ENCODE measurements around the gene DBH. TPM values are rescaled to one million over a fixed set of nuclear protein-coding genes. Genes with fewer than 3 reads are reported as not detected.

Gene DBH
- total RNA-seq, 2 experiments from 2014 or later, result not detected

DNA sequence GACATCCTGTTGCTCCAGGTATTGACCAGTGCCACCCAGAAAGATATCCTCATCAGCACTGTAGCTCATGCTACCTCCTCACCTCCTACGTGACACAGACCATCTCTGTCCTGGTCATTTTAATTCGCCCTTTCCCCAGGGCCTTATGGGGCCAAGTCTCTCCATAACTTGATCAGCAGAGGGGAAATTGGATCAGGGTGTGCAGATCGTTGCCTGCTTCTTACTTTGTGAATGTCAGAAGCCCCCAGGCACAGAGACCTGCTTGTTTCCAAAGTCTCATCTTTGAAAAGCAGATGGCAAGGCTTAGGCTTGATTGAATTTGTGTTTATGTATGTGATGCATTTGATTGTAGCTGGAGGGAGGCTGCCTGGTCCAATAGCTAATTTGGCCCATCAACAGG is 8.8 kb upstream of the DBH start:
- H3K4me3 Mint-ChIP-seq, result no peak overlapping the region
- peaks cover 10% of the 10 kb centered on the region for H3K9me3 Mint-ChIP-seq
- H3K27me3 Mint-ChIP-seq, result no peaks in the 10 kb centered on the region
- H3K27ac Mint-ChIP-seq, result no peak overlapping the region
- H3K36me3 Mint-ChIP-seq, result no peaks in the 10 kb centered on the region
- DNase-seq, result no peak
- H3K4me1 Mint-ChIP-seq, result peaks cover 4% of the 10 kb centered on the region

DNA sequence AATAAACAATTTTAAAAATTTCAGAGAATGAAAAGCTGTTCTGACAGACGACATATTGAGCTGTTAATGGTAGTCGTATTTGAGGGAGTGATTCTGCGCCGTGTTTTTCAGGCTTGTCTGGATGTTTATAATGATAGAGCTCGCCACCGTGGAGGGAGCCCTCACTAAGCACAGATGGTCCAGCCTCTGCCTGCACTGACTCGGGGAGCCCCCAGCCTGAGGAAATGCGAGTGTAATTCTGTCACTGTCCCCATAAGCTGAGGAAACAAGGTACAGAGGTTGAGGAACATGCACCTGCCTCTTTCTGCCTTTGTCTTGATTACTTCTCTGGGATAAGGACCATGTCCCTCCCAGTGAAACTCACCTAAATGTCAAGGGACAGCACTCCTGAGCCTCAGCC is 7.4 kb upstream of the DBH start:
- DNase-seq, result no peak
- no peak overlapping the region for H3K4me3 Mint-ChIP-seq
- no peaks in the 10 kb centered on the region for H3K4me1 Mint-ChIP-seq
- H3K27me3 Mint-ChIP-seq, result no peaks in the 10 kb centered on the region
- H3K36me3 Mint-ChIP-seq, result no peaks in the 10 kb centered on the region
- H3K27ac Mint-ChIP-seq, result no peak overlapping the region
- H3K9me3 Mint-ChIP-seq, result peaks cover 10% of the 10 kb centered on the region

DNA sequence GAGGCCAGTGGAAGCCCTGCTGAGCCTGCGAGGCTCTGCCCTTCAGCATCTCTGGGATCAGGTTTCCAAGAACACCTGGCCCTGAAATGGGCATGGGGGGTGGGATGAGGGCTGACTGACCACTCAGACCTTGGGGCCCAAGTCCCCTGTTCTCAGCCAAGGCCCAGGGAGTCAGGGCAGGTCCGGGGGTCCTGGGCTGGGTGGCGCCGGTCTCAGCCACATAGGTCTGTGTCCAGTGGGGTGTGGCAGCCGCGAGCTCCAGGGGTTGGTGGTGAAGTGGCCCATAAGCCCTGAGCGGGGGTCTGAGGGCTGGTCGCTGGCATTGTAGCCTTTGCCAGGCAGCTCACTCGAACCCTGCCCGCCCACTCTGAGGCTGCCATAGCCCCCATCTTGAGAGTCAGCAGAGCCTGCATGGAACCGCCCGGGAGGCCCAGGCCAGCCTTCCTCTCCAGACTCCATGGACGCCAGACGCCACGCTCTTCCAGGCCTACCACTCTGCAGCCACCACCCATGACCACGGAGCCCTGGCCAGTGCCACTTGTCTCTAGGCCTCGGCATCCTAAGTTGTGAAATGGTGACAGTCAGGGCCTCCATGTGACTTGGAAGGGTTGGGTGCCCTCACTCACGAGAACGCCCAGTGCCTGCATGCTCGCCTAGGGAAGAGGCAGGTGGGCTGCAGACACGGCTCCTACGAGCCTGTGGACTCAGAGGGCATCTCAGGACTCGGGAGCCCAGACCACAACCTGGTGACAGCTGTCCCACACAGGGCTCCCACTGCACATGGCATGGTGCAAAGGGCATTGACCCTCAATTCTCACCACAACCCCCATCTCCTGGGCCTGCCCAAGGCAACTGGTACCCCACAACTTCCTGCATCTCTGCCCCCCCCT is 6.7 kb upstream of the DBH start:
- Mint-ChIP-seq H3K36me3 (no peaks in the 10 kb centered on the region), H3K9me3 (peaks cover 10% of the 10 kb centered on the region), H3K27me3 (no peaks in the 10 kb centered on the region), H3K4me1 (no peaks in the 10 kb centered on the region), H3K27ac (no peak overlapping the region), H3K4me3 (no peak overlapping the region)
- DNase-seq, result no peak

DNA sequence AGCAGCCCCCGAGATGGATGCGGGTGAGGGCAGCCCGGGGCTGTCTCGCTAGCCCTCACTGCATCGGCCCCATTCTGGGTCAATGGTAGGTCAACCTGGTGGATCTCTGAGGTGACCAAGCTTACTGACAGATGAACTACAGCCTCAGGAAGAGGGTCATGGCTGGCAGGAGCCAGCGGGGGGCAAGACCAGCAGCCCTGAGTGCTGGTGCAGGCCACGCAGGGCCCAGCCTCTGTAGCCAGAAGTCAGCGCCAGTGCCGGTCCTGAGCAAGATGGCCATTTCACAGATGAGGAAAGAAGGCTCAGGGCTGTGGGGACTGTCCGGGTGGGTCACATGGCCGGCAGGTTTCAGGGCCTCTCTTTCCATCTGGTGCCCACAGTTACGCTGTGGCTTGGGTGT is 5.1 kb upstream of the DBH start:
- Mint-ChIP-seq H3K4me3 (no peak overlapping the region), H3K27me3 (no peaks in the 10 kb centered on the region), H3K4me1 (no peaks in the 10 kb centered on the region), H3K9me3 (peaks cover 8% of the 10 kb centered on the region), H3K36me3 (no peaks in the 10 kb centered on the region), H3K27ac (no peak overlapping the region)
- no peak for DNase-seq

DNA sequence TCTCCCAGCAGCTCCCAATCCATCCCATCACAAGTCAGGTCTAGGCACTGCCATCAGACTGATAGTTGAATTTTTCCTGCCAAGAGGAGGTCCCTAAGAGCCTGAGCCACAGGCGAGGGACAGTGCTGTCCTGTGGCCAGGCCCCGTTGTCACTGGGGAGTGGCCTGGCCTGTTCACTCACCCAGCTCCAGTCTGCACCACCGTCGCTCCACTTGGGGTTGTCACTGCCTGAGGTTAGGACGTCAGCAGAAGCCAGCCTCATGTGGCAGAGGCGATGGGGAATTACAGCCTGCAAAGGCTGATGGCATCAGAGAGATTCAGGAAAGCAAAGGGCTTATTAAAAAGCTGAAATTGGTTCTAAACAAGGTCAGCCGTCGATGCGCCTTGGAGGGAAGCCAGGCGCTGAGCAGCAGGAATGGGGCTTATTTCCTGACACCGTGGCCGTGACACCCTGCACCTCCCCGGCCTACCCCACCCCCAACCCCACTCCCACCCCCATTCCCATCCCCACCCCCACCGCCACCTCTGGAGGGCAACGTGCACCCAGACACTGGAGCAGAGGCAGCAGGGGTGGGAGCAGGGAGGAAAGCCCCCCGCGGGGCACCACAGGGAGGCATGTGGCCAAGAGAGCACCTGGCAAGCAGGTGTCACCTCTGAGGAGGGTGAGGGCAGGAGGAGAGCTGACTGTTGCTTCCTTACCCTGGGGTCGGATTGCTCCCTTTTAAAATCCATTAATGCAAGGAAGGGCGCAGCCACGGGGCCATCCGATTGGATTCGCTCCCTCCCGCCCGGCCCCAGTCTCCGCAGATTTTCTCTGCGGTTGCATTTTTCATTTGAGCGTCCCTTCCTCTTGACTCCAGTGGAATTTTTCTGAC is 3.1 kb upstream of the DBH start:
- H3K9me3 Mint-ChIP-seq, result no peaks in the 10 kb centered on the region
- DNase-seq, result no peak
- no peak overlapping the region for H3K27ac Mint-ChIP-seq
- no peak overlapping the region for H3K4me3 Mint-ChIP-seq
- H3K36me3 Mint-ChIP-seq, result no peaks in the 10 kb centered on the region
- no peaks in the 10 kb centered on the region for H3K4me1 Mint-ChIP-seq
- H3K27me3 Mint-ChIP-seq, result no peaks in the 10 kb centered on the region

DNA sequence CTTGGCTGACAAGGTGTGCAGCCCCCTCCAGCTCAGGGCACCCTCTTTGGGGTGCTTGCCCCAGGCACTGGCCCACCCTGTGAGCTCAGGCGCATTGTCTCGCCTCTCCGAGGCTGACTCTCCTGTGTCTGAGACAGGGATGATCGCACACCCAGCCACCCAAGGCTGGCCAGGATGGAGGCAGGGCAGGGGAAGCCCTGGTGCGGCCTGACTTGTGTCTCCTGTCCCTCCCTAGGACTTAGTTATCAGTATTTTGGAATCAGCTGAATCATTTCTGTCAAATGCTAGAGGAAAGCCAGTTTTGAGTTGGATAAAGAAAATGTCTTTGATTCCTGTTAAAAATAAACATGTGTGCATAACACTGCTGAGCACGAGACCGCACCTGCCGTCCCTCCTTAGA is 2.5 kb upstream of the DBH start:
- Mint-ChIP-seq H3K36me3 (no peaks in the 10 kb centered on the region), H3K27ac (no peak overlapping the region), H3K4me3 (no peak overlapping the region), H3K9me3 (no peaks in the 10 kb centered on the region), H3K27me3 (no peaks in the 10 kb centered on the region), H3K4me1 (no peaks in the 10 kb centered on the region)
- no peak for DNase-seq

DNA sequence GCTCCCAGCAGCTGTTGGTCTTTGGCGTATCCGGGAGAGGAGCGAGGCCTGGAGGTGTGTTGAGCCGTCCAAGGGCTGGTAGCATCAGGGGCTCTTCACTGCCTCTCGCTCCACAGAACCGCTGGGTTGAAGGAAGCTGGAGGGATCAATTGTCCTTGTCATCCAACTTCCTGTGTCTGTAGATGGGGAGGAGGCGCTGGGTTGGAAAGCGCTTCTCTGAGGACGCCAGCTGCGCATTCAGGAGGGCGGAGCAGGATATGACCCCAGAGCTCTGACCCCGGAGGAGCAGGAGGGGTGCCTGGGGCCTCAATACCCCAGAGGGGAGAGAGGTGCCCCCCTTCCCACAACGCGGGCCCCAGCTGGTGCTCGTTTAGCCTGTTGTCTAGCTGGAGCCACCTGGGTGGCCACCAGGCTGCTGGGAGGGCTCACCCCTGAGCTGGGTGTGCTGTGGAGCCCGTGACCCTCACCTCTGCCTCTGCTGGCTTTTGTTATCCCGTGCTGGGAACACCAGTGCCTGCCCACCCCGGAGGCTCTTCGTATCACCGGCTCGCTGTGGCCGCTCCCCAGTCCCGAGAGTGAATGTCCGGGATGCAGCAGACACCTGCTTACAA is 2.0 kb upstream of the DBH start:
- no peaks in the 10 kb centered on the region for H3K36me3 Mint-ChIP-seq
- DNase-seq, result no peak
- no peak overlapping the region for H3K27ac Mint-ChIP-seq
- no peaks in the 10 kb centered on the region for H3K9me3 Mint-ChIP-seq
- H3K4me3 Mint-ChIP-seq, result no peak overlapping the region
- no peaks in the 10 kb centered on the region for H3K27me3 Mint-ChIP-seq
- H3K4me1 Mint-ChIP-seq, result no peaks in the 10 kb centered on the region

DNA sequence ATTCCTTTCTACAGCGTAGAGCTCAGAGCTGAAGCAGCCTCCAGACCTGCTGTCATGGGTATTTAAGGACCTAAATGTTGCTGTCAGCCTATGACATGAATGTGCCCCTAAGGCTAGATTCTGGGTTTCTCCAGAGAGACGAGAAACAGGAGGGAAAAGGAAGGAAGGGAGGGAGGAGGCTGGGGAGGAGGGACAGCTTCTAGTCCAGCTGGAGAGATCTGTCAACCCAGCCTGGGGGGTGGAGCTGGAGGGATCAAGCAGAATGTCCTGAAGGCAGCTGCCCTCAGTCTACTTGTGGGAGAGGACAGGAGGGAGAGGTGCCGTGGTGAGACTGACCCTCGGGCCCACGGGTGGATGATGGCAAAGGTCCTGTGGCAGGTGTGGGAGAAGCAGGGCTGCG is 1.1 kb upstream of the DBH start:
- no peaks in the 10 kb centered on the region for H3K9me3 Mint-ChIP-seq
- DNase-seq, result no peak
- H3K27ac Mint-ChIP-seq, result no peak overlapping the region
- H3K36me3 Mint-ChIP-seq, result no peaks in the 10 kb centered on the region
- H3K4me3 Mint-ChIP-seq, result no peak overlapping the region
- H3K4me1 Mint-ChIP-seq, result no peaks in the 10 kb centered on the region
- H3K27me3 Mint-ChIP-seq, result no peaks in the 10 kb centered on the region

DNA sequence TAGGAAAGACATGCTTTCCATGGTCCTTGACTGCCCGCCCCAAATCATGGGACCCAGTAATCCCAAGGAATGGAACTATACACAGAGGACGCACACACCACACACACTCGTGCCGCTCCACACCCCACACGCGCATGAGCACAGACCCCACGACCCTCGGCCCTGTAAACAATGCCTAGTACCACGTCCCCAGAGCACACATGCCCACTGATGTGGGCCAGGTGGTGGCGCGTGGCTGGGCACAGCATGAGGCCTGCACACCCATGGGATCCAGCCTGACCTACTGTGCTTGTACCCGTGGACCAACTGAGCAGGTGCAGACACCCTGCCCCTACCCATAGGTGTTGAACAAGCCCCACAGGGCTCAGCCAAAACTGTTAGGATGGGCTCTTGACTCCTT is 739 bp downstream of the DBH start:
- no peak overlapping the region for H3K27ac Mint-ChIP-seq
- H3K27me3 Mint-ChIP-seq, result no peaks in the 10 kb centered on the region
- no peak for DNase-seq
- H3K9me3 Mint-ChIP-seq, result no peaks in the 10 kb centered on the region
- no peaks in the 10 kb centered on the region for H3K36me3 Mint-ChIP-seq
- H3K4me1 Mint-ChIP-seq, result no peaks in the 10 kb centered on the region
- no peak overlapping the region for H3K4me3 Mint-ChIP-seq

DNA sequence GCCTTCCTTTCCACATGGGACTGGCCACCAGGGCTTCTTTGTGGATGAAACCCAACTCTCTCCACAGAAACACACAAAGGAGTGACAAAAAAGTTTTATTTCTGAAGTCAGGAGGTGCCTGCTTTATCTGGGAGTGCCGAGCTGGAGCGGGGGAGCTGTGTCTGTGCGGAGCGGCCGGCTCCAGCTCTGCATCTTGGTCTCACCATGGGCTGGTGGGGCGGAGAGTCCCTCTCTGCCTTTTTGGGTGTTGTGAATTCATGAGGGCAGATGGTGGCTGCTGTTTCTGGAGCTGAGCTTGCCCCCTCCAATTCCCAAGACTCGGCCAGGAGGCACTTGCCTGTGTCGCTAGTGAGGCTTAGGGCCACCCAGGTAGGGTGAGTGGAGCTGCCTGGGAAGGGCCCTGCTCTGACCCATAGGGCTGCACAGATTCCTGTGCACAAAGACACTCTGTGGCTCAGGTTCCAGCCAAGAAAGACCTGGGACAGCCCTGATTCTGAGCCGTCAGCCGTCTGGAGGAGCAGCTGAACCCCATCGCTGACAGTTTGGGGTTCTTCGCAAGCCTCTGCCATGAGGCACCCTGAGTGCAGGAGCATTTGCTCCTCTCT is 1.4 kb downstream of the DBH start:
- no peaks in the 10 kb centered on the region for H3K9me3 Mint-ChIP-seq
- no peaks in the 10 kb centered on the region for H3K36me3 Mint-ChIP-seq
- H3K27ac Mint-ChIP-seq, result no peak overlapping the region
- no peak overlapping the region for H3K4me3 Mint-ChIP-seq
- DNase-seq, result no peak
- no peaks in the 10 kb centered on the region for H3K4me1 Mint-ChIP-seq
- no peaks in the 10 kb centered on the region for H3K27me3 Mint-ChIP-seq

DNA sequence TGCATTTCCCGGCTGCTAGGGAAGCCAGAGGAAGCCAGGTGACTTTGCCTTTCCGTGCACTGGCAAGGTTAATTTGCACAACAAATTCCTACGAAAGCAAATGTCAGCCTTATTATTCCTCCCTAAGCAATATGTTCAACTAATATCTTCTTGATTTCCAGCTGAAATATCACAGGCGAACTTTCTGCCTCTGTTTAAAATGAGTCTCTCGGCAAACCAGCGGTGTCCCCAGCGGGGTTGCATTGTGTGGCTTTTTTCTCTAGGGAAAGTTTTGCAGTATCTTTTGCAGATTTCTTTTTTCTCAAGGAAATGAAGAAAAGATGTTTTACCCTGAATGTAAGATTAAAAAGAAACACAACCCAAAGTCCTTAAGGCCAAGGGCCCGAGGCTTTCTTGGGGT is 1.9 kb downstream of the DBH start:
- H3K27me3 Mint-ChIP-seq, result no peaks in the 10 kb centered on the region
- DNase-seq, result no peak
- H3K27ac Mint-ChIP-seq, result no peak overlapping the region
- no peak overlapping the region for H3K4me3 Mint-ChIP-seq
- H3K9me3 Mint-ChIP-seq, result no peaks in the 10 kb centered on the region
- H3K36me3 Mint-ChIP-seq, result no peaks in the 10 kb centered on the region
- H3K4me1 Mint-ChIP-seq, result no peaks in the 10 kb centered on the region

DNA sequence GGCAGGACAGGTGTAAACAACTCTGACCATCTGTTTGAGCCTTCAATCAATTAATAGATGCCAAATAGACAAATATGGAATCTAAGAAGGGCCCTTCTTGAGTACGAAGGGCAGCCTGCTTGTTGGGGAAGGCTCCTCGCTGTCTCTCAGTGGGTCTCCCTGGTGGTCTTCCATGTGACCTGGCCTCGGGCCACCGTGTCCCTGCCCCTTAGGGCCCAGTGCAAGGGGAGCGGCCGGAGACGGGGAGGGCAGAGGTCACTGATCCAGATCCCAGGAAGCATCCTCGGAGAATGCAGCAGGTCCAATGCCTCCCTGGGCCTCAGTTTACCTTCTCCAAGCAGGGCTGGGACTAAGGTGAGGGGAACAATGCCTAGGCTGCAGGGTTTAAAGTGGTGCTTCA is 2.5 kb downstream of the DBH start:
- no peak overlapping the region for H3K27ac Mint-ChIP-seq
- H3K4me3 Mint-ChIP-seq, result no peak overlapping the region
- no peaks in the 10 kb centered on the region for H3K9me3 Mint-ChIP-seq
- H3K4me1 Mint-ChIP-seq, result no peaks in the 10 kb centered on the region
- H3K27me3 Mint-ChIP-seq, result no peaks in the 10 kb centered on the region
- no peaks in the 10 kb centered on the region for H3K36me3 Mint-ChIP-seq
- no peak for DNase-seq

DNA sequence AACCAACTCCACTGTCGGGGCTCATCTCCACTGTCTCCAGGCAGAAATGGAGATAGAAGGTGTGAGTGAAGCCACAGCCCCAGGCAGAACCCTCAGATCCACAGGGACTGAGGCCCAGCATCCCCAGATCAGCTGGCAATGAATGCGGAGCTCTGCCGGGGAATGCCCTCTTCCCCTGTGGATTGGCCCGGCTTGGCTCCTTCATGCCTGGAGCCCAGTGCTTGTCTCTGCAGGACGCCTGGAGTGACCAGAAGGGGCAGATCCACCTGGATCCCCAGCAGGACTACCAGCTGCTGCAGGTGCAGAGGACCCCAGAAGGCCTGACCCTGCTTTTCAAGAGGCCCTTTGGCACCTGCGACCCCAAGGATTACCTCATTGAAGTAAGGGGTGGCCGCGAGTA is 3.5 kb downstream of the DBH start:
- Mint-ChIP-seq H3K4me3 (no peak overlapping the region), H3K4me1 (no peaks in the 10 kb centered on the region), H3K27ac (no peak overlapping the region), H3K36me3 (no peaks in the 10 kb centered on the region), H3K9me3 (no peaks in the 10 kb centered on the region), H3K27me3 (no peaks in the 10 kb centered on the region)
- DNase-seq, result no peak

DNA sequence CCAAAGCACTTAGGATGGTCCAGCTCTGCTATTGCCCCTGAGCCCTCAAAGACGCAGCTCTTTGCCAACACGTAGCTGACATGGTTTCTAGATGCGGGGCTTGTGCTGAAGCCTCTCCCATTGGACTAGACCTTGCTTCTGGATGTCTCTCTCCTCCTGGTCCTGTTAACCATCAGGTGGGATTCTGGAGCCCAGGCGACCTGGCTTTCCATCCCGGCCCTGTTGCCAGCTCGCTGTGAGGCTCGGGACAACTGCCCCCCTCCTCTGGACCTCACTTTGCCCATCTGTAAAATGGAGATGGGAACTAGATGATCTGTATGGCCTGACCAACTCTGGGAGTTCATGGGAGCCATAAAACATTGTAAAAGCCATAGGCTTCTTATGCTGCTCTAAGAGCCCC is 4.0 kb downstream of the DBH start:
- Mint-ChIP-seq H3K27ac (no peak overlapping the region), H3K4me3 (no peak overlapping the region), H3K27me3 (no peaks in the 10 kb centered on the region), H3K36me3 (no peaks in the 10 kb centered on the region), H3K4me1 (no peaks in the 10 kb centered on the region), H3K9me3 (no peaks in the 10 kb centered on the region)
- DNase-seq, result no peak
